ENCODE measurements around the gene MYRF.

DNA sequence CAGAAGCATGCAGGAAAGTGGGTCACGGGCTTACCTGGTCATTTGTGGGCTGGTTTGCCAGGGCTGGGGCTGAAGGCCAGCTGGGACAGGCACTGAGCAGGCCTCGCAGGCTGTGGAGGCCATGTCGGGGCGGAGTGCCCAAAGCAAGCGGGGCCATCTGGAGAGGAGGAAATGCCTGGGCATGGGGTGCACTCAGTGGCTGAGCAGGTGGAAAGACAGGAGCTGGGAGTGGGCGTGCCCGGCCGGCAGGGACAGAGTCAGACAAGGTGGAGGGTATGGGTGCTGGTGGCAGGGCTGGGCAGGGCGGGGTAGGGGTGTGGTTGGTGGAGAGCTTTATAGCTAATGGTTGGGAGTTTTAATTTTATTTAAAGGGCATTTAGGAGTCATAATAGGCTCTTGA is 44.9 kb upstream of the MYRF start:
- TF ChIP-seq MCM2 (IDR thresholded peaks at IDR 0.05; ENCODE audit: low read depth): no peak
- no peak for TF ChIP-seq NFXL1 (CRISPR knock-in tag; IDR thresholded peaks at IDR 0.05)
- TF ChIP-seq ZNF584 (CRISPR knock-in tag; IDR thresholded peaks at IDR 0.05; ENCODE audit: low read depth): no peak
- TF ChIP-seq, protein P1, sequence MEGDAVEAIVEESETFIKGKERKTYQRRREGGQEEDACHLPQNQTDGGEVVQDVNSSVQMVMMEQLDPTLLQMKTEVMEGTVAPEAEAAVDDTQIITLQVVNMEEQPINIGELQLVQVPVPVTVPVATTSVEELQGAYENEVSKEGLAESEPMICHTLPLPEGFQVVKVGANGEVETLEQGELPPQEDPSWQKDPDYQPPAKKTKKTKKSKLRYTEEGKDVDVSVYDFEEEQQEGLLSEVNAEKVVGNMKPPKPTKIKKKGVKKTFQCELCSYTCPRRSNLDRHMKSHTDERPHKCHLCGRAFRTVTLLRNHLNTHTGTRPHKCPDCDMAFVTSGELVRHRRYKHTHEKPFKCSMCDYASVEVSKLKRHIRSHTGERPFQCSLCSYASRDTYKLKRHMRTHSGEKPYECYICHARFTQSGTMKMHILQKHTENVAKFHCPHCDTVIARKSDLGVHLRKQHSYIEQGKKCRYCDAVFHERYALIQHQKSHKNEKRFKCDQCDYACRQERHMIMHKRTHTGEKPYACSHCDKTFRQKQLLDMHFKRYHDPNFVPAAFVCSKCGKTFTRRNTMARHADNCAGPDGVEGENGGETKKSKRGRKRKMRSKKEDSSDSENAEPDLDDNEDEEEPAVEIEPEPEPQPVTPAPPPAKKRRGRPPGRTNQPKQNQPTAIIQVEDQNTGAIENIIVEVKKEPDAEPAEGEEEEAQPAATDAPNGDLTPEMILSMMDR (IDR thresholded peaks at IDR 0.05 in 2 of 3, conservative IDR thresholded peaks at IDR 0.05 in 1 of 3; ENCODE audit: insufficient read depth in 2 of 3, low read depth in 1 of 3, low read length in 3 of 3): no peak
- no peak for TF ChIP-seq SETDB1 (IDR thresholded peaks at IDR 0.05; ENCODE audit: low read length)
- TF ChIP-seq POLR2A (conservative IDR thresholded peaks at IDR 0.05): no peak
- no peak for TF ChIP-seq TAF1 (IDR thresholded peaks at IDR 0.05; ENCODE audit: control insufficient read depth, extremely low read depth, insufficient read depth, low read length, severe bottlenecking)
- no peak for TF ChIP-seq RFX5 (IDR thresholded peaks at IDR 0.05; ENCODE audit: low read depth, low read length)

Measured in K562 (cell line).